Stomach (tissue), 4 donors: ENCODE measurements around the gene CLCA4.

Experiments used
- POLR2A ChIP-seq, 4 donors: fragments of 450-650 bp; IDR thresholded peaks; one replicate each; pipeline ENCODE4 v1.6.1; 2016; ENCODE audit warnings: antibody characterized with exemption in 4 of 4, control low read depth in 2 of 4, mild to moderate bottlenecking in 1 of 4, moderate library complexity in 1 of 4
- POLR2AphosphoS5 ChIP-seq, 3 donors: sonication (generic); formaldehyde crosslinking; IDR thresholded peaks; one replicate each; pipeline ENCODE4 v1.6.1; 2016; ENCODE audit warnings: antibody characterized with exemption in 3 of 3
- TF ChIP-seq, protein P1 (sequence below), 7 experiments: fragments of 450-650 bp in 4 of 7; fragments of 200-600 bp in 3 of 7; sonication (generic) in 3 of 7; IDR thresholded peaks; one replicate each; pipeline ENCODE4 v1.5.1; 2016 to 2019; ENCODE audit warnings: antibody characterized with exemption in 7 of 7, control low read depth in 2 of 7, mild to moderate bottlenecking in 1 of 7

DNA sequence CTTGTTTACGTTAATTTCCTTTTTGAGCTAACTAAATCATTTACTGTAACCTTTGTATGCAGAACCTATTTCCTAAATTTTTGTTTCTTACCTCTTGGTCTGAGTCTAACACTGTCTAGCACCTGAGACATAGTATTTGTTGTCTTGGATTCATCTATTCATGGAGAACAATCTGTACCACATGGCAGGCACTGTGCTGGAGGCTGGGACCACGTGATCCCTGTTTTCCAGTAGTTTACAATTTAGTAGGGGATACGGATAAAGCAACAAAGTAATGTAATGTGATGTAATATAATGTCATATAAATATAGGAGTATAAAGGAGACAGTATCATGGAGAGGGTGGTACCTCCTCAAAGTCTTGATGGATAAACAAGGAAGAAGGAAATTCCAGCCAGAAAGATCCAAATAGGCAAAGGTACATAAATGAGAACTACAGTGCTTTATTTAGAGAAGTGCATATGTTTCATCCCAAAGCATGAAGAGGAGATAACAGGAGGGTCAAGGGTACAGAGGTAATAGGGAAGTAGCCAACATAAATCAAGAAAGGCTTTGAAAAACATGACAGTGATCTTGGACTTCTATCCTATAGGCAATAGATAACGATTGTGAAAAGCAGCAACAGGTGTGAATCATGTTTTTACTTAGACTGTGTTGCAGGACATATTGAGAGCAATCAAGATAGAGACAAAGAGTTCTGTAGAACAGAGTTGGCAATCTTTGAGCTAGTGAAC is 25.9 kb upstream of the CLCA4 start:
- TF ChIP-seq POLR2A (IDR thresholded peaks at IDR 0.05) (no peak), POLR2AphosphoS5 (IDR thresholded peaks at IDR 0.05) (no peak)
- TF ChIP-seq, protein P1, sequence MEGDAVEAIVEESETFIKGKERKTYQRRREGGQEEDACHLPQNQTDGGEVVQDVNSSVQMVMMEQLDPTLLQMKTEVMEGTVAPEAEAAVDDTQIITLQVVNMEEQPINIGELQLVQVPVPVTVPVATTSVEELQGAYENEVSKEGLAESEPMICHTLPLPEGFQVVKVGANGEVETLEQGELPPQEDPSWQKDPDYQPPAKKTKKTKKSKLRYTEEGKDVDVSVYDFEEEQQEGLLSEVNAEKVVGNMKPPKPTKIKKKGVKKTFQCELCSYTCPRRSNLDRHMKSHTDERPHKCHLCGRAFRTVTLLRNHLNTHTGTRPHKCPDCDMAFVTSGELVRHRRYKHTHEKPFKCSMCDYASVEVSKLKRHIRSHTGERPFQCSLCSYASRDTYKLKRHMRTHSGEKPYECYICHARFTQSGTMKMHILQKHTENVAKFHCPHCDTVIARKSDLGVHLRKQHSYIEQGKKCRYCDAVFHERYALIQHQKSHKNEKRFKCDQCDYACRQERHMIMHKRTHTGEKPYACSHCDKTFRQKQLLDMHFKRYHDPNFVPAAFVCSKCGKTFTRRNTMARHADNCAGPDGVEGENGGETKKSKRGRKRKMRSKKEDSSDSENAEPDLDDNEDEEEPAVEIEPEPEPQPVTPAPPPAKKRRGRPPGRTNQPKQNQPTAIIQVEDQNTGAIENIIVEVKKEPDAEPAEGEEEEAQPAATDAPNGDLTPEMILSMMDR (IDR thresholded peaks at IDR 0.05): no peak
